Activated CD4-positive, alpha-beta T cell treated with anti-CD3 and anti-CD28 coated beads, Interleukin-2, amount 10 ng/mL, durations not matched to agents 7 days and 5 days (primary cell): Measurements from ENCODE around the gene RALA. TPM values are rescaled to one million over a fixed set of nuclear protein-coding genes. Genes with fewer than 3 reads are reported as not detected.
"Not testable (repeated sequence)": the region's sequence is repeated elsewhere in the genome, so short reads cannot be mapped to it uniquely, and the experiment has no call there.

Experiments
- CTCF ChIA-PET: fragments of 350-600 bp; sonication (Branson Sonifier 250); formaldehyde crosslinking; loops from one replicate; lab custom pipeline; 2021; ENCODE audit warnings: antibody characterized with exemption; lab: Charles Lee
- POLR2A ChIA-PET: fragments of 350-600 bp; sonication (Branson Sonifier 250); formaldehyde crosslinking; loops from one replicate; lab custom pipeline; 2021; ENCODE audit warnings: antibody characterized with exemption; lab: Charles Lee
- DNase-seq: peaks from one replicate; pipeline ENCODE4 v3.0.0-alpha.2; 2020
- H3K27ac Mint-ChIP-seq: one replicate; pipeline ENCODE4 v1.8.0; 2021; ENCODE audit warnings: mild to moderate bottlenecking, moderate library complexity, mixed read lengths
- H3K27me3 Mint-ChIP-seq: one replicate; pipeline ENCODE4 v1.8.0; 2021; ENCODE audit warnings: mixed read lengths
- H3K36me3 Mint-ChIP-seq: one replicate; pipeline ENCODE4 v1.8.0; 2021; ENCODE audit warnings: low read depth, mixed read lengths
- H3K4me1 Mint-ChIP-seq: one replicate; pipeline ENCODE4 v1.8.0; 2021; ENCODE audit warnings: mixed read lengths
- H3K4me3 Mint-ChIP-seq: one replicate; pipeline ENCODE4 v1.8.0; 2021; ENCODE audit warnings: mild to moderate bottlenecking, moderate library complexity, mixed read lengths
- H3K9me3 Mint-ChIP-seq: one replicate; pipeline ENCODE4 v1.8.0; 2021; ENCODE audit warnings: mixed read lengths
- total RNA-seq, 2 experiments: library from RNA; stranded (reverse); gene quantifications; one replicate each; pipeline ENCODE4 v1.2.3, GENCODE V29; 2021

Gene RALA
- total RNA-seq, 2 experiments from 2014 or later = 34.1 to 34.2 TPM

- peak overlapping the region; percentile 83 for H3K4me3 Mint-ChIP-seq
- CTCF ChIA-PET = interaction anchor here (0.7 to 4.4 kb wide), 7 partner anchors 8 to 315 kb away, joined by 3 to 33 read pairs (median 4); no protein-coding TSS in a partner anchor
Measured at GRCh38 chr7:39733881-39734632, 110.7 kb downstream of the RALA start.

GRCh38 chr7:39734633-39735004 is 111.2 kb downstream of the RALA start:
- Mint-ChIP-seq H3K9me3 (no peaks in the 10 kb centered on the region), H3K27me3 (no peaks in the 10 kb centered on the region), H3K4me1 (peaks cover 35% of the 10 kb centered on the region), H3K4me3 (peak overlapping the region; percentile 83), H3K27ac (peak overlapping the region; percentile 47), H3K36me3 (no peaks in the 10 kb centered on the region)
- DNase-seq = no peak
- ChIA-PET CTCF (interaction anchor here (0.7 to 4.4 kb wide), 4 partner anchors 11 to 315 kb away, joined by 3 to 33 read pairs (median 4); no protein-coding TSS in a partner anchor), POLR2A (no interaction called here)

More at GRCh38 chr7:39733881-39734632, 110.7 kb downstream of the RALA start:
- H3K27ac Mint-ChIP-seq = peak overlapping the region; percentile 98
- peaks cover 35% of the 10 kb centered on the region for H3K4me1 Mint-ChIP-seq
- DNase-seq = no peak
- no peaks in the 10 kb centered on the region for H3K27me3 Mint-ChIP-seq
- POLR2A ChIA-PET = no interaction called here
- no peaks in the 10 kb centered on the region for H3K36me3 Mint-ChIP-seq
- H3K9me3 Mint-ChIP-seq = no peaks in the 10 kb centered on the region

DNA sequence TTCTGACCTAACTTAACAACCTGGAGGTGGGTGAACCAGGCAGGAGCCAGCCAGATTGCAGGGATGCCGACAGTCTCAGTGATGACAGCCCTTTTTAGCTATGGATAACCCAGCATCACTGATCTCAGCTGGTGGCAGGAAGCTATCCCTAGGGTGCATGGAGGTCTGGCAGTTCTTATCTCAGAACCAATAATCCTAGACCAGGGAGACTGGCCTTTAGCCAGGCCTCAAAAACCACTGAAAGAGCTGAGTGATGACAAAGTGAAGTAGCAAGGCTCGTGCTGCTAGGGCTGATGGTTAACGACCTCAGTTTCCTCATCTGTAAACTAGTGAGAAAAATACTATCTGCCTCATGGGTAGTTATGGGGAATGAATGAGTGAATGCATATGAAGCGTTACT is 112.5 kb downstream of the RALA start:
- ChIA-PET POLR2A (no interaction called here), CTCF (interaction anchor here (1.0 to 4.4 kb wide), 6 partner anchors 10 to 157 kb away, joined by 4 to 33 read pairs (median 4); no protein-coding TSS in a partner anchor)
- Mint-ChIP-seq H3K36me3 (no peaks in the 10 kb centered on the region), H3K27ac (no peak overlapping the region), H3K27me3 (no peaks in the 10 kb centered on the region), H3K4me1 (peaks cover 35% of the 10 kb centered on the region), H3K4me3 (no peak overlapping the region), H3K9me3 (no peaks in the 10 kb centered on the region)
- DNase-seq = no peak

GRCh38 chr7:39741942-39742623 is 118.7 kb downstream of the RALA start:
- Mint-ChIP-seq H3K27ac (no peak overlapping the region), H3K4me1 (peaks cover 6% of the 10 kb centered on the region), H3K9me3 (no peaks in the 10 kb centered on the region), H3K36me3 (no peaks in the 10 kb centered on the region), H3K27me3 (no peaks in the 10 kb centered on the region), H3K4me3 (no peak overlapping the region)
- ChIA-PET CTCF (interaction anchor here (0.6 to 4.3 kb wide), 8 partner anchors 9 to 280 kb away, joined by 3 to 27 read pairs (median 4); no protein-coding TSS in a partner anchor), POLR2A (no interaction called here)
- DNase-seq = peak; percentile 40

- Mint-ChIP-seq H3K27me3 (no peaks in the 10 kb centered on the region), H3K4me1 (peaks cover 5% of the 10 kb centered on the region), H3K27ac (no peak overlapping the region), H3K36me3 (no peaks in the 10 kb centered on the region), H3K4me3 (no peak overlapping the region), H3K9me3 (no peaks in the 10 kb centered on the region)
- no peak for DNase-seq
- CTCF ChIA-PET = interaction anchor here (0.5 to 7.3 kb wide), 5 partner anchors 12 to 169 kb away, joined by 3 to 80 read pairs (median 3); no protein-coding TSS in a partner anchor
- POLR2A ChIA-PET = no interaction called here
Measured at GRCh38 chr7:39744620-39745019, 121.2 kb downstream of the RALA start.

GRCh38 chr7:39745320-39745719 is 121.9 kb downstream of the RALA start:
- no peak overlapping the region for H3K27ac Mint-ChIP-seq

GRCh38 chr7:39746103-39746819 is 122.9 kb downstream of the RALA start:
- CTCF ChIA-PET = interaction anchor here (0.7 to 7.3 kb wide), 7 partner anchors 10 to 192 kb away, joined by 3 to 80 read pairs (median 3); no protein-coding TSS in a partner anchor
- Mint-ChIP-seq H3K4me3 (no peak overlapping the region), H3K9me3 (no peaks in the 10 kb centered on the region), H3K36me3 (no peaks in the 10 kb centered on the region), H3K4me1 (peaks cover 5% of the 10 kb centered on the region), H3K27ac (no peak overlapping the region), H3K27me3 (no peaks in the 10 kb centered on the region)
- POLR2A ChIA-PET = no interaction called here
- peak; percentile 65 for DNase-seq

More at GRCh38 chr7:39745320-39745719, 121.9 kb downstream of the RALA start:
- Mint-ChIP-seq H3K4me3 (no peak overlapping the region), H3K36me3 (no peaks in the 10 kb centered on the region), H3K4me1 (peaks cover 5% of the 10 kb centered on the region), H3K27me3 (no peaks in the 10 kb centered on the region), H3K9me3 (no peaks in the 10 kb centered on the region)
- ChIA-PET POLR2A (no interaction called here), CTCF (interaction anchor here (1.1 to 7.3 kb wide), 6 partner anchors 9 to 191 kb away, joined by 3 to 80 read pairs (median 4); no protein-coding TSS in a partner anchor)
- DNase-seq = no peak

- Mint-ChIP-seq H3K36me3 (peaks cover 6% of the 10 kb centered on the region), H3K27me3 (no peaks in the 10 kb centered on the region), H3K27ac (no peak overlapping the region), H3K9me3 (peaks cover 7% of the 10 kb centered on the region), H3K4me3 (no peak overlapping the region), H3K4me1 (peaks cover 5% of the 10 kb centered on the region)
- DNase-seq = no peak
- ChIA-PET CTCF (interaction anchor here (0.6 to 7.3 kb wide), 3 partner anchors 161 to 190 kb away, joined by 3 to 80 read pairs (median 4); no protein-coding TSS in a partner anchor), POLR2A (no interaction called here)
Measured at GRCh38 chr7:39749177-39749576, 125.8 kb downstream of the RALA start.

DNA sequence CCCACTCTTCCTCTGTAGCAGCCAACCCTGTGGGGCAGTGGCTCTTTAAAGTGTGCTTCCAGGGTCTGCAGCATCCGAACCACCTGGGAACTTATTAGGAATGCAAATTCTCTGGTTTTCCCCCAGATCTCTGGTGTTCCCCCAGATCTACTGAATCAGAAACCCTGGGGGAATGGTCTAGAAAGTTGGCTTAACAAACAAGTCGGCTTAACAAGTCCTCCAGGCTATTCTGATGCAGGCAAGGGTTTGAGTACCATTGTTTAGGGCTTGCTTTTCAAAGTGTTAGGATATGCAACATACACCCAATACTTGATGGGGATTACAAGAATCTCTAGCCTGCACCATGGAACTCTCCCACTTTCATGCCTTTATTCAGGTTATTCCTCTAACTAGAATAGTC is 126.3 kb downstream of the RALA start:
- Mint-ChIP-seq H3K4me3 (no peak overlapping the region), H3K4me1 (peaks cover 9% of the 10 kb centered on the region), H3K36me3 (peaks cover 6% of the 10 kb centered on the region), H3K27ac (no peak overlapping the region), H3K27me3 (no peaks in the 10 kb centered on the region), H3K9me3 (peaks cover 7% of the 10 kb centered on the region)
- POLR2A ChIA-PET = no interaction called here
- CTCF ChIA-PET = interaction anchor here (0.6 to 7.3 kb wide), 5 partner anchors 14 to 191 kb away, joined by 3 to 80 read pairs (median 4); no protein-coding TSS in a partner anchor
- no peak for DNase-seq

DNA sequence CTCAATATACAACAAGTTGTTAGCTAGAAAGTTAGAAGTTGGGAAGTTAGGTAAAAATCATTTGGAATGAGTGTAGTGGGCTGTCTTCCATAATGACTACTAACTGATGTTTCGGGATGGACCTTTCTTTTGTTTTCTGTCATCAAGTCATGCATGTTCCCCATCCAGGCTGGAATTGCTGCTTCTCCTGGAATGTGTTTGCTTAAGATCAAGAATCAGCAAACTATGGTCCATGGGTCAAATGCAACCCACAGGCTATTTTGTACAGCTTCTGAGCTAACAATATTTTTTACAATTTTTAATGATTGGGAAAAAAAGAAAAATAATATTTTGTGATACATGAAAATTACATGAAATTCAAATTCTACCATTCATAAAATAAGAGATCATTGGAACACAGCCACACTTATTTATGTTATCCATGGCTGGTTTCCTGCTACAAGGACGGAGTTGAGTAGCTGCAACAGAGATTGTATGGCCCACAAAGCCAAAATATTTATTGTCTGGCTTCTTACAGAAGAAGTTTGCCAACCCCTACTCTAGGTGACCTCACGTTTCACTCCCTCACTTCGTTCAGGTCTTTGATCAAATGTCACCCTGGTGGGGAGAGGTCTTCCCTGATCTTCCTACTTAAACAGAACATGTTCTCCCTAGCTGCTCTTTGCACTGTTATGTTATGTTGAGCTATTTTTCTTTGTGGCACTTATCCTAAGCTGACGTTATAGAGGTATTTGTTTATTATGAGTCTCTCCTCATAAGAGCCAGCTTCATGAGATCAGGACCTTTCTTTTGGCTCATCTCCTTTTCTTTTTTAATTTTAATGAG is 127.1 kb downstream of the RALA start:
- peaks cover 7% of the 10 kb centered on the region for H3K9me3 Mint-ChIP-seq
- no peak for DNase-seq
- H3K4me3 Mint-ChIP-seq = no peak overlapping the region
- H3K27me3 Mint-ChIP-seq = no peaks in the 10 kb centered on the region
- H3K27ac Mint-ChIP-seq = no peak overlapping the region
- POLR2A ChIA-PET = no interaction called here
- H3K36me3 Mint-ChIP-seq = peaks cover 6% of the 10 kb centered on the region
- CTCF ChIA-PET = interaction anchor here (0.6 to 7.3 kb wide), 3 partner anchors 15 to 171 kb away, joined by 3 to 80 read pairs (median 6); no protein-coding TSS in a partner anchor
- peaks cover 13% of the 10 kb centered on the region for H3K4me1 Mint-ChIP-seq

GRCh38 chr7:39753237-39753636 is 129.9 kb downstream of the RALA start:
- not testable (repeated sequence) for H3K27ac Mint-ChIP-seq, H3K36me3 Mint-ChIP-seq

More at GRCh38 chr7:39753237-39753636, 129.9 kb downstream of the RALA start:
- H3K27me3 Mint-ChIP-seq, H3K9me3 Mint-ChIP-seq, H3K4me3 Mint-ChIP-seq, DNase-seq, POLR2A ChIA-PET, CTCF ChIA-PET, H3K4me1 Mint-ChIP-seq: not testable (repeated sequence)
